ENCODE results near the gene ABCD3.

GRCh38 chr1:94532077-94532476, 113.9 kb downstream of the ABCD3 start:
- no peak for TF ChIP-seq CTCF (IDR thresholded peaks at IDR 0.05; ENCODE audit: poor library complexity, severe bottlenecking)
- no peak for TF ChIP-seq EZH2 (IDR thresholded peaks at IDR 0.05; ENCODE audit: borderline replicate concordance, insufficient read depth, low read length, poor library complexity, severe bottlenecking)
